ENCODE measurements around the gene MALT1. TPM values are rescaled to one million over a fixed set of nuclear protein-coding genes. Genes with fewer than 3 reads are reported as not detected.

MALT1 gene, protein sequence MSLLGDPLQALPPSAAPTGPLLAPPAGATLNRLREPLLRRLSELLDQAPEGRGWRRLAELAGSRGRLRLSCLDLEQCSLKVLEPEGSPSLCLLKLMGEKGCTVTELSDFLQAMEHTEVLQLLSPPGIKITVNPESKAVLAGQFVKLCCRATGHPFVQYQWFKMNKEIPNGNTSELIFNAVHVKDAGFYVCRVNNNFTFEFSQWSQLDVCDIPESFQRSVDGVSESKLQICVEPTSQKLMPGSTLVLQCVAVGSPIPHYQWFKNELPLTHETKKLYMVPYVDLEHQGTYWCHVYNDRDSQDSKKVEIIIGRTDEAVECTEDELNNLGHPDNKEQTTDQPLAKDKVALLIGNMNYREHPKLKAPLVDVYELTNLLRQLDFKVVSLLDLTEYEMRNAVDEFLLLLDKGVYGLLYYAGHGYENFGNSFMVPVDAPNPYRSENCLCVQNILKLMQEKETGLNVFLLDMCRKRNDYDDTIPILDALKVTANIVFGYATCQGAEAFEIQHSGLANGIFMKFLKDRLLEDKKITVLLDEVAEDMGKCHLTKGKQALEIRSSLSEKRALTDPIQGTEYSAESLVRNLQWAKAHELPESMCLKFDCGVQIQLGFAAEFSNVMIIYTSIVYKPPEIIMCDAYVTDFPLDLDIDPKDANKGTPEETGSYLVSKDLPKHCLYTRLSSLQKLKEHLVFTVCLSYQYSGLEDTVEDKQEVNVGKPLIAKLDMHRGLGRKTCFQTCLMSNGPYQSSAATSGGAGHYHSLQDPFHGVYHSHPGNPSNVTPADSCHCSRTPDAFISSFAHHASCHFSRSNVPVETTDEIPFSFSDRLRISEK
- total RNA-seq (2011; cell fraction: chromatin; rRNA removed; ENCODE audit: low replicate concordance), result 1.1 and 3.1 TPM in 2 replicates
- 0.50 and 0.66 TPM in 2 replicates for total RNA-seq (2011; cell fraction: nucleolus; rRNA removed)
- 0.84 and 1.5 TPM in 2 replicates for total RNA-seq (2011; cell fraction: nucleoplasm; rRNA removed)
- total RNA-seq (2014; rRNA removed) (0.14 and 0.41 TPM in 2 replicates), total RNA-seq (2014; rRNA removed; fragmentation: Illumina TruSeq; extraction: Trizol) (0.47 and 0.77 TPM in 2 replicates), total RNA-seq (2015; rRNA removed; fragmentation: Illumina TruSeq; extraction: Trizol) (0.62 and 0.90 TPM in 2 replicates), total RNA-seq (2021) (0.42 and 0.58 TPM in 2 replicates), polyA plus RNA-seq (2011; rRNA removed) (1.6 and 6.5 TPM in 2 replicates), polyA plus RNA-seq (2014; fragmentation: Illumina TruSeq; extraction: Trizol) (0.31 and 0.36 TPM in 2 replicates), polyA plus RNA-seq (2014; fragmentation: Nextera tagmentation; extraction: Ambion mirVana) (under 1 TPM; 0.18 to 0.32 TPM), polyA plus RNA-seq (2014; rRNA removed) (0.25 and 0.66 TPM in 2 replicates), polyA minus RNA-seq (2011; rRNA and poly(A)+ RNA removed) (2.0 and 9.8 TPM in 2 replicates), Bru-seq, nascent RNA (percentile 33 among the genes with signal in this experiment), BruChase-seq, experiment 1, labeled RNA remaining after a 2-hour chase (percentile 32 among the genes with signal in this experiment), BruChase-seq, experiment 2, labeled RNA remaining after a 6-hour chase (percentile 33 among the genes with signal in this experiment)
- polyA plus RNA-seq (2011; cell fraction: cytosol; rRNA removed), result 0.31 and 3.2 TPM in 2 replicates
- polyA plus RNA-seq (2011; cell fraction: nucleus; rRNA removed), result 1.1 and 10.4 TPM in 2 replicates
- polyA plus RNA-seq (2012), result 0.35 and 0.72 TPM in 2 replicates
- polyA minus RNA-seq (2011; cell fraction: cytosol; rRNA and poly(A)+ RNA removed), result 1.5 TPM in 2 replicates
- polyA minus RNA-seq (2011; cell fraction: nucleus; rRNA and poly(A)+ RNA removed), result 0.81 and 5.3 TPM in 2 replicates
- long read RNA-seq, experiment 1, partial matches to known transcripts, result 0 of 1 reads
- long read RNA-seq, experiment 1, other reads (novel, unspliced or antisense), result 0 of 1 reads
- long read RNA-seq, experiment 2, result 0 reads
- long read RNA-seq, experiment 3, result 0 reads

DNA sequence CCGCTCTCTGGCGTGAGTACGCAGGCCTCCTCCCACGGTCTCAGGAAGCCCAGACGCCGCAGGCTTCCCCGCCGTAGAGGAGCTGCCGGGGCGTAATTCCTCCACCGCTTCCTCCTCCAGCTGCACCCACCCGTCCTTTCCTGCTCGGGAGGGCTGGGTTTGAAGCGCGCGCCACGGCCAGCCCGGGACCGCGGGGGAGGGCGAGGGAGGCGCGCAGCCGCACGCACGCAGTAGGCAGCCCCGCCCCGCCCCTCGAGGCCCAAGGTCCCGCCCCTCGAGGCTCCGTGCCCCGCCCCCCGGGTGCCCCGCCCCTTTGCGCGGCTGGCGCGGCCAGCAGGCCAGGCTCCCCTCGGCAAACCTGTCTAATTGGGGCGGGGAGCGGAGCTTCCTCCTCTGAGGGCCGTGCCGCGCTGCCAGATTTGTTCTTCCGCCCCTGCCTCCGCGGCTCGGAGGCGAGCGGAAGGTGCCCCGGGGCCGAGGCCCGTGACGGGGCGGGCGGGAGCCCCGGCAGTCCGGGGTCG is at the start of gene MALT1:
TSS of gene MALT1 (plus strand) at position 355 of the 521 bp plus-strand sequence. CDS start 179 bp downstream, outside the sequence.
- CTCF ChIA-PET (ENCODE audit: low intra/inter-chr PET ratio), result no interaction called here
- Histone ChIP-seq H3K4me1 (replicated peaks in 1 of 2; ENCODE audit: control insufficient read depth in 2 of 2, insufficient read depth in 2 of 2, low read length in 2 of 2) (peaks cover 4 to 11% of the 10 kb centered on the region in 2 experiments; a peak in 3 of 5 replicates), H3K4me3 (peak within 1 kb of the TSS; percentile 46), H3K79me2 (ENCODE audit: control insufficient read depth, insufficient read depth, low read length) (no peaks in the 10 kb centered on the region), H3K9me3 (replicated peaks; ENCODE audit: control insufficient read depth, insufficient read depth, low read depth, low read length) (no peaks in the 10 kb centered on the region), H3K9me1 (ENCODE audit: control insufficient read depth, insufficient read depth, low read length) (no peaks in the 10 kb centered on the region), H3K9ac (ENCODE audit: insufficient read depth in 1 of 2, low read depth in 2 of 2, low read length in 2 of 2) (peak within 1 kb of the TSS in 1 of 2 experiments; percentile 80; a peak in 2 of 4 replicates), H4K20me1 (replicated peaks; ENCODE audit: control insufficient read depth, insufficient read depth, low read length) (no peaks in the 10 kb centered on the region), H3K4me2 (ENCODE audit: insufficient read depth, low read length) (peak within 1 kb of the TSS; percentile 72), H3K27me3 (ENCODE audit: control insufficient read depth in 2 of 2, insufficient read depth in 2 of 2, low read length in 2 of 2) (peaks cover 3 to 5% of the 10 kb centered on the region in 2 experiments; a peak in 2 of 5 replicates), H2AFZ (ENCODE audit: low read depth, low read length) (peak within 1 kb of the TSS; percentile 88), H3K36me3 (ENCODE audit: control insufficient read depth, insufficient read depth, low read length) (no peaks in the 10 kb centered on the region), H3K27ac (ENCODE audit: extremely low read depth, low read depth, low read length) (no peak within 1 kb of the TSS)
- 0% methylated on average over 12 of the region's 60 CpGs for WGBS (ENCODE audit: insufficient coverage, low coverage, missing lambda C conversion rate)
- no TSS peak for BruUV-seq (replicated peaks)
- in situ Hi-C loops (cut with MboI) (no loop called here), intact Hi-C loops (cut with micrococcal nuclease) (no loop called here)
- ATAC-seq (peak; percentile 99), FAIRE-seq (no peak), DNase-seq (ENCODE audit: extremely low read depth in 1 of 4, low spot score in 3 of 4) (peak; percentile 79 to 93 (median 91))
- POLR2A ChIA-PET, result interaction anchor here (0.6 kb wide), 1 partner anchor 432 kb away, joined by 4 read pairs; no protein-coding TSS in a partner anchor
- TF ChIP-seq, protein P1, sequence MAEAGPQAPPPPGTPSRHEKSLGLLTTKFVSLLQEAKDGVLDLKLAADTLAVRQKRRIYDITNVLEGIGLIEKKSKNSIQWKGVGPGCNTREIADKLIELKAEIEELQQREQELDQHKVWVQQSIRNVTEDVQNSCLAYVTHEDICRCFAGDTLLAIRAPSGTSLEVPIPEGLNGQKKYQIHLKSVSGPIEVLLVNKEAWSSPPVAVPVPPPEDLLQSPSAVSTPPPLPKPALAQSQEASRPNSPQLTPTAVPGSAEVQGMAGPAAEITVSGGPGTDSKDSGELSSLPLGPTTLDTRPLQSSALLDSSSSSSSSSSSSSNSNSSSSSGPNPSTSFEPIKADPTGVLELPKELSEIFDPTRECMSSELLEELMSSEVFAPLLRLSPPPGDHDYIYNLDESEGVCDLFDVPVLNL (CRISPR knock-in tag; IDR thresholded peaks at IDR 0.05; ENCODE audit: low read depth), result peak; percentile 89; the same call in 1 of the 2 replicates
- TF ChIP-seq RCOR1 (IDR thresholded peaks at IDR 0.05; ENCODE audit: borderline replicate concordance in 1 of 2, low read depth in 2 of 2, low read length in 2 of 2), result peak in 1 of 2 experiments; percentile 54; a peak in 1 of 4 replicates
- no peak for TF ChIP-seq NFXL1 (CRISPR knock-in tag; IDR thresholded peaks at IDR 0.05)
- TF ChIP-seq POLR2G (IDR thresholded peaks at IDR 0.05; ENCODE audit: low read depth, low read length), result peak; percentile 65
- TF ChIP-seq NCOA2 (IDR thresholded peaks at IDR 0.05; ENCODE audit: partially characterized antibody in 2 of 2), result no peak
- no peak for TF ChIP-seq RBM25 (IDR thresholded peaks at IDR 0.05; ENCODE audit: low read depth, low read length, severe bottlenecking)
- TF ChIP-seq SMAD4 (CRISPR knock-in tag; conservative IDR thresholded peaks at IDR 0.05), result no peak
- no peak for TF ChIP-seq ZNF699 (CRISPR knock-in tag; IDR thresholded peaks at IDR 0.05; ENCODE audit: insufficient replicate concordance)
- TF ChIP-seq TAF1 (IDR thresholded peaks at IDR 0.05; ENCODE audit: control insufficient read depth, extremely low read depth, insufficient read depth, low read length, severe bottlenecking), result no peak
- peak; percentile 59; the same call in 1 of the 2 replicates for TF ChIP-seq PHF21A (IDR thresholded peaks at IDR 0.05; ENCODE audit: borderline replicate concordance, low read depth)
- peak; percentile 37; the same call in 1 of the 2 replicates for TF ChIP-seq GABPA (tag; conservative IDR thresholded peaks at IDR 0.05; ENCODE audit: low read depth)
- no peak for TF ChIP-seq ESRRB (CRISPR knock-in tag; IDR thresholded peaks at IDR 0.05; ENCODE audit: borderline replicate concordance)
- peak; percentile 47 for TF ChIP-seq RBBP5 (IDR thresholded peaks at IDR 0.05; ENCODE audit: borderline replicate concordance, insufficient read depth, low read length, poor library complexity, severe bottlenecking)

Data from K562 (cell line).